Activated CD4-positive, alpha-beta memory T cell treated with anti-CD3 and anti-CD28 coated beads, Interleukin-2, amount 10 ng/mL, durations not matched to agents 7 days and 5 days (primary cell): ENCODE measurements around the gene NDRG2. TPM values are rescaled to one million over a fixed set of nuclear protein-coding genes. Genes with fewer than 3 reads are reported as not detected.

Experiments used
- CTCF ChIA-PET: fragments of 350-600 bp; sonication (Branson Sonifier 250); formaldehyde crosslinking; loops from one replicate; lab custom pipeline; 2021; ENCODE audit warnings: antibody characterized with exemption, inconsistent platforms; lab: Charles Lee
- POLR2A ChIA-PET: fragments of 350-600 bp; sonication (Branson Sonifier 250); formaldehyde crosslinking; loops from one replicate; lab custom pipeline; 2021; ENCODE audit warnings: antibody characterized with exemption; lab: Charles Lee
- DNase-seq: peaks from one replicate; pipeline ENCODE4 v3.0.0-alpha.2; 2020
- H3K27ac Mint-ChIP-seq: one replicate; pipeline ENCODE4 v1.8.0; 2021; ENCODE audit warnings: mild to moderate bottlenecking, mixed read lengths
- H3K27me3 Mint-ChIP-seq: one replicate; pipeline ENCODE4 v1.8.0; 2021; ENCODE audit warnings: mixed read lengths
- H3K36me3 Mint-ChIP-seq: one replicate; pipeline ENCODE4 v1.8.0; 2021; ENCODE audit warnings: low read depth, mixed read lengths
- H3K4me1 Mint-ChIP-seq: one replicate; pipeline ENCODE4 v1.8.0; 2021; ENCODE audit warnings: mixed read lengths
- H3K4me3 Mint-ChIP-seq: one replicate; pipeline ENCODE4 v1.8.0; 2021; ENCODE audit warnings: mild to moderate bottlenecking, mixed read lengths
- H3K9me3 Mint-ChIP-seq: one replicate; pipeline ENCODE4 v1.8.0; 2021; ENCODE audit warnings: mixed read lengths
- total RNA-seq, 2 experiments: library from RNA; stranded (reverse); gene quantifications; one replicate each; pipeline ENCODE4 v1.2.3, GENCODE V29; 2021

Gene NDRG2
- total RNA-seq, 2 experiments from 2014 or later: 8.3 to 8.5 TPM

DNA sequence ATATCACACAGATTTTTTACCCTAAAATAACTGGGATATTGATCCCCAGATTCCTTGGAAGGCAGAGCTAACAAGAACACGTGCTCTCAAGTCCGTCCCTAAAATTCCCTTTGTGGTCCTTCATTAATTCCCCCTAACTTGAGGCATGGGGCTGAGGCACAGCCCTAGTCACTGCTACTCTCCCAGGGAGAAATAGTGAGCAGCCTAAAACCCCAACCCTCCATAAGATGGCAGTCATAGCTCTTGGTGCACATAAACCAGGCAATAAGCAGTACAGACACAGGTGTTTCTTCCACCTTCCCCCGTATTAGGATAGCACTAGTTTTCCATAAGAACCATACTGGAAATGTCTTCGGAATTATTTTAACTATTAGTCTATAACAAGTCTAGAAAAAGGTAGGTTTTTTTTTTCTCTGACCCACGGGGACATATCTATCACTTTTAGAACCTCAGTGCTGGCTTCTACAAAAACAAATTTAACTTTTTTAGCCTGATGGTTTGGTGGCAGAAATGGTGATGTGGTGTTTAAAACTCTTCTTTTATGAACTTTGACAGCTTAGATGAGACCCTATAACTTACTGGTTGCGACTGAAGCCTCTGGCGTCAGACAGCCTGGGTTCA is 42.1 kb upstream of the NDRG2 start:
- H3K4me3 Mint-ChIP-seq: no peak overlapping the region
- POLR2A ChIA-PET: interaction anchor here (2.7 kb wide), 1 partner anchor 36 kb away, joined by 16 read pairs; no protein-coding TSS in a partner anchor
- CTCF ChIA-PET: interaction anchor here (0.7 to 3.6 kb wide), 9 partner anchors 8 to 428 kb away, joined by 3 to 52 read pairs (median 10); partner anchors contain the start of gene TMEM253
- no peak overlapping the region for H3K27ac Mint-ChIP-seq
- H3K4me1 Mint-ChIP-seq: peaks cover 33% of the 10 kb centered on the region
- peaks cover 77% of the 10 kb centered on the region for H3K27me3 Mint-ChIP-seq
- H3K9me3 Mint-ChIP-seq: no peaks in the 10 kb centered on the region
- no peak for DNase-seq
- peaks cover 2% of the 10 kb centered on the region for H3K36me3 Mint-ChIP-seq

DNA sequence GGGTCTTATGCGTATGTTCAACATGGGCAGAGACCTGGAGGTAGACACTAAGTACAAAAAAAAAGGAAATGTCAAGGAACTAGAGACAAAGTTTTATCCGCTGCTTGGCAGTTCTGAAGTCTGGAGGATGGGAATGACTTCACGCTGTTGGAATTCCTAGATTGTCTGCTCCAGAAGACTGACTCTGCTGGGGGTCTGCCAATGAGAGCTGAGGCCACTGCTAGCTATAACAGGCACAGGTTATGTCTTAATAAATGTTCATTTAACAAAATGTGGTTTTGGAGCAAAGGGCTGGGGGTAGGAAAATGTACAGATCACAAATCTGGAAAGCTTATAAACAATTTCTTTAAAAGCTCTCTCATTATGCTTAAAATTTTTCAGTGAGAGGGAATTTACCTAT is 38.6 kb upstream of the NDRG2 start:
- DNase-seq: no peak

DNA sequence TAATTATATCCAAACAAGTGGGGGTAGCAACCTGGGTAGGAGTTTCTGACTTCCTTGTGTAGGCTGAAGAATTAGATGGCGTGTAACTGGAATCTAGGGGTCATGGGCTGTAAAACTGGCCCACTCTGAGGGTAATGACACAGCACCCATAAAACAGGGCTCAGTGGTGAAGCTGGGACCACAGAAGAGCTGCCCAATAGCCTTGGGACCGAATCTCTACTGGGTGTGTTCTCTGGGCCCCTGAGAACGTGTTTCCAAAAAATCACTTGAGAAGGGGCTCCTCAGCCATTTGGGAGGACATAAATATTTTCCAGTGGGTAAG is 36.4 kb upstream of the NDRG2 start:
- no peaks in the 10 kb centered on the region for H3K36me3 Mint-ChIP-seq
- H3K9me3 Mint-ChIP-seq: no peaks in the 10 kb centered on the region
- H3K27me3 Mint-ChIP-seq: peaks cover 42% of the 10 kb centered on the region
- H3K27ac Mint-ChIP-seq: no peak overlapping the region
- peaks cover 4% of the 10 kb centered on the region for H3K4me1 Mint-ChIP-seq
- ChIA-PET POLR2A (interaction anchor here (0.7 kb wide), 1 partner anchor 10 kb away, joined by 3 read pairs; no protein-coding TSS in a partner anchor), CTCF (interaction anchor here (1.1 to 1.2 kb wide), 2 partner anchors 33 to 47 kb away, joined by 3 to 4 read pairs; no protein-coding TSS in a partner anchor)
- no peak overlapping the region for H3K4me3 Mint-ChIP-seq
- no peak for DNase-seq

More for the DNA sequence above, 38.6 kb upstream of the NDRG2 start:
- H3K4me3 Mint-ChIP-seq: no peak overlapping the region
- no peaks in the 10 kb centered on the region for H3K9me3 Mint-ChIP-seq
- H3K36me3 Mint-ChIP-seq: peaks cover 1% of the 10 kb centered on the region
- ChIA-PET POLR2A (no interaction called here), CTCF (interaction anchor here (1.3 kb wide), 1 partner anchor 49 kb away, joined by 4 read pairs; no protein-coding TSS in a partner anchor)
- no peak overlapping the region for H3K27ac Mint-ChIP-seq
- H3K4me1 Mint-ChIP-seq: peaks cover 1% of the 10 kb centered on the region
- H3K27me3 Mint-ChIP-seq: peaks cover 61% of the 10 kb centered on the region

DNA sequence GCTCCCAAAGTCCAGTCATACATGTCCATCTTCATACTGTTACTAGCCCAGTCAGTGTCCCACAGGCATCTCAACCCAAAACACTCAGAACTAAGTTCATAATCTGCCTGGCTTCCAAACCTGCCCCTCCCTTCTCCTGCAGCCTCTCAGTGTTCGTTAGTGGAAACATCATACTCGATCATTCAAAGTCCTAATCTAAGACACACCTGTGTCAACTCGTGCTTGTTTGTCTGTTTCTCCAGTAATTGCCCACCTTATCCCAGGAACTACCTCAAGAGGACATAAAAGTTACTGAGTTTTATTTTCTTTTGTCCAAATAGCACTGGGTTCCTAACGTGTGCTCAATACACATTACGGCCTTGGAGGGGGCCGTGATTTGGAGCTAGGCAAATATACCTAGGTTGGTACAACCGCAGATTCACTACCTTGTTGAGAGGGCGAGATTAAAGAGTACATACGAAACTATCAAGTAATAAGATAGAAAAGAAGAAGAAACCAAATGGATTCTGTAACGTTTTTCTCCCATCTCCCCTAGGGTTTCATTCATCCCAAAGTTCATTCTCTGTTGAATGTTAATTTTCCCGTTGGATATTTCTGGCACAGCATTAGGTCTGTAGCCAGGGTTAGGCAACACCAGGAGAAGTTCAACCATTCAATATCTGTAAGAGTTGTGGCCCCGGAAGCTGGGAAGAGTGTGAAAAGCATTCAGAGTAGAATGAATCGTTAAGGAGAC is 35.9 kb upstream of the NDRG2 start:
- POLR2A ChIA-PET: no interaction called here
- no peaks in the 10 kb centered on the region for H3K9me3 Mint-ChIP-seq
- DNase-seq: no peak
- H3K27me3 Mint-ChIP-seq: peaks cover 39% of the 10 kb centered on the region
- H3K4me1 Mint-ChIP-seq: peaks cover 4% of the 10 kb centered on the region
- no peak overlapping the region for H3K4me3 Mint-ChIP-seq
- no peaks in the 10 kb centered on the region for H3K36me3 Mint-ChIP-seq
- CTCF ChIA-PET: interaction anchor here (1.1 to 1.2 kb wide), 2 partner anchors 33 to 46 kb away, joined by 3 to 4 read pairs; no protein-coding TSS in a partner anchor
- no peak overlapping the region for H3K27ac Mint-ChIP-seq

DNA sequence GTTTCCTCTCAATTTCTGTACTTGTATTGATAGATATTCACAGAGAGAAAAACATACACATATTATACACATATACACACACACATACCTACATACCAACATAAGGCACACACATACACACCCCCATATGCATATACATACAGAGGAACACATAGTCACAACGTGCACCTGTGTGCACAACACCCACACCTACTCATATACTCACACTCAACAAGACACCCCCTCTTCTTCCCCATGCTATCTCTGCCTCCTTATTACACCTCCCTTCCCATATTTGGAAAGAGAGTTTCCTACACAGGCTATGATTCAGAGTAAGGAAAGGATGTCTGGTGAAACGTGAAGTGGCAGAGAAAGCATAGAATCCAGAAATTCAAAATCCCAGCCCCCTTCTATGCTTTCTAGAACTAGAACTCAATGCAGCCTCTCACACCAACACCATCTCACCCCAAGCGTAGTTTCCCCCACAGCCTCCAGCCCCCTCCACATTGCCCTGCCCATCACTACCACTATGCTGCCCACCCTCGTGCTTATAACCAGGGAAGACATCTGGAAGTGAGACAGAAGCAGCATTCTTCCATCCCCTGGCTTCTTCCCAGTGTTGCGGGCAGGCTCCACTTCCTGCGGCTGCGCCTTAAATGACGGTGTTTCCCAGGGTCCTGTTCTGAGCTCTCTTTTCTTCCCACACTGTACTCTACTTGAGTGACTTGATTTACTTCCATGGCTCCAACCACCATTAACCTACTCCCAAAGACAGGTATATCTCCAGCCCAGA is 35.2 kb upstream of the NDRG2 start:
- POLR2A ChIA-PET: no interaction called here

DNA sequence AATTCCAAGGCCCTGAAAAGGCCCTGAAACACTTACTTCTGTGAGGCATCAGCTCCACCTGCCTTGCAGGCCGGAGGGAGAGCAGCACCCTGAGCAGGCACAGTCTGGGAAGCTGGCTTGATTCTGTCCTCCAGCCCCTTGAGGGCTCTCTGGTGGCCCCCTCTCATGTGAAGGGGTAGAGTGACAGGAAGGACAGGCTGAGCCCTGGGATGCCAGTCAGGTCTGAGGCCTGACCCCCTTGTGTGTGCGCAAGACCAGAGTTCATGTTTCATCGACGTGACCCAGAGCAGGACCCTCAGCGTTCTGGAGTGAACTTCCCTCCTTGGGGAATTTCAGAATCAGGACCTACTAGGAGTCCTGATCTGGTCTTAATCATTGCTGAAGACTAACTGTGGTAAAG is 34.0 kb upstream of the NDRG2 start:
- CTCF ChIA-PET: interaction anchor here (1.0 to 3.0 kb wide), 2 partner anchors 8 to 44 kb away, joined by 3 to 10 read pairs; no protein-coding TSS in a partner anchor

More for the DNA sequence above, 35.2 kb upstream of the NDRG2 start:
- Mint-ChIP-seq H3K4me1 (peaks cover 4% of the 10 kb centered on the region), H3K9me3 (no peaks in the 10 kb centered on the region), H3K27ac (no peak overlapping the region), H3K27me3 (peaks cover 33% of the 10 kb centered on the region), H3K4me3 (no peak overlapping the region), H3K36me3 (no peaks in the 10 kb centered on the region)
- no peak for DNase-seq
- CTCF ChIA-PET: interaction anchor here (1.0 kb wide), 1 partner anchor 7 kb away, joined by 3 read pairs; no protein-coding TSS in a partner anchor

DNA sequence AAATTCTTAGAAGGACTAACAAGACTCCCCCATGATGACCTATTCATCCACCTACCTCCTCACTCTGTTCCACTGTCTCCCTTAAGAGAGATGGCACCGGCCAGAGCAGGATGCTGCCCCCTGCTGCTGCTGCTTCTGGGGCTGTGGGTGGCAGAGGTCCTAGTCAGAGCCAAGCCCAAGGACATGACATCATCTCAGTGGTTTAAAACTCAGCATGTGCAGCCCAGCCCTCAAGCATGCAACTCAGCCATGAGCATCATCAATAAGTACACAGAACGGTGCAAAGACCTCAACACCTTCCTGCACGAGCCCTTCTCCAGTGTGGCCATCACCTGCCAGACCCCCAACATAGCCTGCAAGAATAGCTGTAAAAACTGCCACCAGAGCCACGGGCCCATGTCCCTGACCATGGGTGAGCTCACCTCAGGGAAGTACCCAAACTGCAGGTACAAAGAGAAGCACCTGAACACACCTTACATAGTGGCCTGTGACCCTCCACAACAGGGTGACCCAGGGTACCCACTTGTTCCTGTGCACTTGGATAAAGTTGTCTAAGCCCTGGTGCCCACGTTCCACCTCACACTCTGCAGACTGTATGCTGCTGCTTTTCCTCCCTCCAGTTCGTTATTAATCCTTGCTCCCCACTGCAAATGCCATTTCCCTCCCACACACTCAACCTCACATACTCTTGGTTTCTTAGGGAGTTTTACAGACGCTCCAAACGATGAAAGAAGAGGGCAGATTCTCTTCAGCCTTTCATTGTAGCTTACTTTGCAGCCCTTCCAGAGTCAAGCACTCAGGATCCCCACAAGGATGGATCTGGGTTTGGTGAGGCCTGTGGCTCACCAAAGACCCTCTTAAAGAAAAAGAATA is 33.2 kb upstream of the NDRG2 start, which contains the start of gene RNASE8:
Gene RNASE8 (plus strand): TSS at position 20 of the 873 bp plus-strand sequence. CDS start 71 bp downstream, at position 91.
- Mint-ChIP-seq H3K9me3 (no peaks in the 10 kb centered on the region), H3K4me1 (peaks cover 8% of the 10 kb centered on the region), H3K36me3 (no peaks in the 10 kb centered on the region), H3K27me3 (peaks cover 26% of the 10 kb centered on the region), H3K27ac (no peak within 1 kb of the TSS), H3K4me3 (no peak within 1 kb of the TSS)
- POLR2A ChIA-PET: no interaction called here
- DNase-seq: no peak
- CTCF ChIA-PET: interaction anchor here (3.0 kb wide), 1 partner anchor 44 kb away, joined by 10 read pairs; no protein-coding TSS in a partner anchor

More for the DNA sequence above, 34.0 kb upstream of the NDRG2 start:
- no peak for DNase-seq
- H3K4me1 Mint-ChIP-seq: peaks cover 8% of the 10 kb centered on the region
- H3K4me3 Mint-ChIP-seq: no peak overlapping the region
- no peaks in the 10 kb centered on the region for H3K9me3 Mint-ChIP-seq
- POLR2A ChIA-PET: no interaction called here
- no peaks in the 10 kb centered on the region for H3K36me3 Mint-ChIP-seq
- peaks cover 33% of the 10 kb centered on the region for H3K27me3 Mint-ChIP-seq
- no peak overlapping the region for H3K27ac Mint-ChIP-seq

DNA sequence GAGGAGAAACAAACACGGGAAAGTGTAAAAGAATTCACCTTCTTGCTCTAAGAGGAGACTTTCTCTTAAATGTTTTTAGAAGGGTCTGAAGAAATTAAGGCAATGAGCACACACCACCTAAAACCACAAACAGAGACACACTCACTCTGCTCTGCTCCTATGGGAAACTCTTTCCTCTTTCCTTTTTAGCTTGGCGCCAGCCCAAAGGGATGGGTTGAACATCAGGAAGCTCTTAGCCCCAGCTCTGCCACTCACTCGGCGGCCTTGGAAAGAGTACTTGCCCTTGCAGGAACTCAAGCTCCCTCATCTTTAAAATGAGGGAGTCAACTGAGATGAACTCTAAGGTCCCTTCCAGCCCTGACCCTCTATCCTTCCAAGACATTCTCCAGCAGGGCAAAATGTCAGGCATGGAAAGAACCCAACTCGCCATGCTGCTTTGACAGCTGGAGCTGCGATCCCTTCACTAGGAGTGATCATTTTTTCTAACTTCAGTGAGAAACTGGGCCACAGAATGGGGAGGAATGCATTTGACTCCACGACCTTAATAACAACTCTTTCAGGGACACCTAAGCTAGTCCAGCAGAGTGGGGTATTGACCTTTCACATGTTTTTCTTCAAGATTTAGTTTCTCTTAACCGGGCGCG is 31.8 kb upstream of the NDRG2 start:
- Mint-ChIP-seq H3K27me3 (peaks cover 18% of the 10 kb centered on the region), H3K27ac (no peak overlapping the region), H3K4me3 (no peak overlapping the region), H3K4me1 (peaks cover 8% of the 10 kb centered on the region), H3K9me3 (no peaks in the 10 kb centered on the region), H3K36me3 (no peaks in the 10 kb centered on the region)
- POLR2A ChIA-PET: interaction anchor here (0.6 kb wide), 1 partner anchor 13 kb away, joined by 3 read pairs; no protein-coding TSS in a partner anchor
- no peak for DNase-seq
- CTCF ChIA-PET: interaction anchor here (3.0 kb wide), 1 partner anchor 42 kb away, joined by 10 read pairs; no protein-coding TSS in a partner anchor

DNA sequence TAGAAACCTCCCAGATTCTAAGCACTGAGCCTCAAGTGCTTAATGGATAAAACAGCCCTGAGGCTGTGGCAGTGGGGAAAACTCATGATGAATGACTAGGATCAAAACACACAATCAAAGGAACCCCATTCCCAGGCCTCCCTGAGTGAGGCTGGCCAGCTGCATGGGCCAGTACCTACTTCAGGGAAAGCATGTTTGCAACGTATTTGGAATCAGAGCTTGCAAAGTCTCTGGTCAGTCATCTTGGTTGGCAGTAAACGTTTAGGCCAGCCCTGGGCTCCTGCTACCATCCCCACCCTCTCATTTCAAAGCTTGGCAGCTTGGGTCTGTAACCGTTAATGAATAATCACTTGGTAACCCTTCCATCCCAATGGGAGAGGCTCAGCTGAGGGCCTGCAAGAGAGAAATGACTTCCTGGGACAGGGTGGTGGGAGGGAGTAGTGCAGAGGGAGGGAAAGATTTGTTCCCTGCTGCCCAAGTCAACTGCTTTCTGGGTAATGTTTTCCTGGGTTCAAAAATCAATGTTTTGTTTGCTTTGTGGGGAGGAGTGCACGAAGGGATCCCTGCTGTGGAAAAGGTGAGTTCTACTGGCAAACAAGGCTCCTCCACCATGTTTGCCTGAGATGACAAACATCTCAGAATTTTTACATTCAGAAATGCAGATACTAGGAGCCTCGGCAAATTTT is 30.7 kb upstream of the NDRG2 start:
- no peak overlapping the region for H3K4me3 Mint-ChIP-seq
- peaks cover 12% of the 10 kb centered on the region for H3K27me3 Mint-ChIP-seq
- H3K36me3 Mint-ChIP-seq: no peaks in the 10 kb centered on the region
- ChIA-PET POLR2A (no interaction called here), CTCF (no interaction called here)
- DNase-seq: no peak
- no peaks in the 10 kb centered on the region for H3K9me3 Mint-ChIP-seq
- peaks cover 8% of the 10 kb centered on the region for H3K4me1 Mint-ChIP-seq
- no peak overlapping the region for H3K27ac Mint-ChIP-seq

DNA sequence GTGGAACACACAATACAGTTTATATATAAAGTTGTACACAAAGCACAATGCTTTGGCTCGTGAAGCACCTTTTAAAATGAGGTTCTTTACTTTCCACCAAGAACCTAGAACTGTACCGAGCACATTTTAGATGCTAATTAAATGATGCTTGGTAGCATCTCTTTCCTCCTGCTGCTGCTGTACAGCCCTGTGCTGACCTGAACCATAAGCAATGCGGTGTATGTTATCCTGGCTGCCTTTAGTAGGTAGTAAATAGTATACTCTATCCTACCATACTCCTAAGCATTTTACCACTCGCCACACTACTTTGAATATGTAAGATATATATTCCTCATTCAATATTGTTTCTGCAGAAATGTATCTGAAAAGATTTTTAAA is 29.9 kb upstream of the NDRG2 start:
- no peak for DNase-seq
- no peaks in the 10 kb centered on the region for H3K36me3 Mint-ChIP-seq
- peaks cover 8% of the 10 kb centered on the region for H3K4me1 Mint-ChIP-seq
- no peak overlapping the region for H3K4me3 Mint-ChIP-seq
- H3K27me3 Mint-ChIP-seq: peaks cover 5% of the 10 kb centered on the region
- no peaks in the 10 kb centered on the region for H3K9me3 Mint-ChIP-seq
- CTCF ChIA-PET: no interaction called here
- H3K27ac Mint-ChIP-seq: no peak overlapping the region
- POLR2A ChIA-PET: no interaction called here

DNA sequence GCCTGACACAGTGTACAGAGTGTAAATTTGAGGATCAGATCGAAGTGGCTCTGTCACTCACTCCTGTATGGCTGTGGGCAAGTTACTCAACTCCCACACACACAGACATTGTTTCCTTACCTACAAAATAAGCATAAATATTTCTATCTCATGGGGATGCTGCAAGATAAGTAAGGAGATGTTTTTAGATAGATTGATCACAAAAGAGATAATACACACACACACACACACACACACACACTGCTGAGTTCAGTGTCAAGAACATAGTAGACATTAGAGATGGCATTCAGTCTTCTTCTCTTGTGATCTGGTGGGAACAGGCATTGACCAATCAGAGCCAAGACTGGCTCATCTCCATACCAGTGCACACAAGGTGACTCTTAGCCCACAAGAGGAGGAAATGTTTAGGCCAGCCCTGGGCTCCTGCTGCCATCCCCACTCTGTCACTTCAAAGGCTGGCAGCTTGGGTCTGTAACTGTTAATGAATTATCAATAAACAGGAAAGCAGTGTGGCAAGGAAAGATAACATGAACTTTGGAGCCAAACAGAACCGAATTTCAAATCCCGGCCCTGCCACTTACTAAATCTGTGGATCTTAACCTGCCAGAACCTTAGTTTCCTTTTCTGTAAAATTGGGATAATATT is 29.4 kb upstream of the NDRG2 start:
- CTCF ChIA-PET: interaction anchor here (1.4 kb wide), 1 partner anchor 14 kb away, joined by 3 read pairs; no protein-coding TSS in a partner anchor
- no peak overlapping the region for H3K4me3 Mint-ChIP-seq
- DNase-seq: no peak
- no peaks in the 10 kb centered on the region for H3K36me3 Mint-ChIP-seq
- H3K27ac Mint-ChIP-seq: no peak overlapping the region
- POLR2A ChIA-PET: no interaction called here
- no peaks in the 10 kb centered on the region for H3K9me3 Mint-ChIP-seq
- H3K27me3 Mint-ChIP-seq: peaks cover 4% of the 10 kb centered on the region
- peaks cover 8% of the 10 kb centered on the region for H3K4me1 Mint-ChIP-seq
